GM18867 (cell line): ENCODE measurements around the gene HIP1.
"Not testable (repeated sequence)": the region's sequence is repeated elsewhere in the genome, so short reads cannot be mapped to it uniquely, and the experiment has no call there.

ENCODE experiments used
- ATAC-seq: cut with Tn5 transposase; IDR thresholded peaks from one replicate; pipeline ENCODE4 v1.9.1; 2021; ENCODE audit warnings: mild to moderate bottlenecking, moderate library complexity; ENCODE audit not compliant: unreplicated experiment

HIP1 gene

GRCh38 chr7:75534727-75535307, 203.9 kb downstream of the HIP1 start:
- peak; percentile 77 for ATAC-seq

GRCh38 chr7:75533926-75534325, 204.8 kb downstream of the HIP1 start:
- ATAC-seq, result no peak

GRCh38 chr7:75532639-75533038, 206.1 kb downstream of the HIP1 start:
- ATAC-seq, result no peak

DNA sequence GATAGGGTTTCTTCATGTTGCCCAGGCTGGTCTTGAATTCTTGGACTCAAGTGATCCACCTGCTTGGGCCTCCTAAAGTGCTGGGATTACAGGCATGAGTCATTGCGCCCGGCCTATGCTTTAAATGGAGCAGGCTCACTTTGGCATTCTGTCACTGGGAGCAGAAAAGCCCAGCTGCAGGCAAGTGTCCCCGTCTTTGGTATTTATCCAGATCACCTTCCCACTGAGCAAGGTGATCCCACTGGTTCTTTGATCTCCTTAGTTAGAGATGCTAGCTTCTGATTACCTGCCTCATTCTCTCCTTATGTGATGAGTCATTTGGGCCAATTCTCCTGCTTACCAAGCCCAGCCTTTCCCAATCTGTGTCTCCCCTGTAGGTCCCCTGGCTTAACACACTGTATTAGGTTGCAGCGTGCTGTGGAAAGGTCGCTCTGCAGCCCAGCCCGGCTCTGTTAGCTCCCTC, 207.4 kb downstream of the HIP1 start:
- no peak for ATAC-seq

- ATAC-seq, result not testable (repeated sequence)
These were observed 211.5 kb downstream of the HIP1 start for GRCh38 chr7:75527224-75527722.

DNA sequence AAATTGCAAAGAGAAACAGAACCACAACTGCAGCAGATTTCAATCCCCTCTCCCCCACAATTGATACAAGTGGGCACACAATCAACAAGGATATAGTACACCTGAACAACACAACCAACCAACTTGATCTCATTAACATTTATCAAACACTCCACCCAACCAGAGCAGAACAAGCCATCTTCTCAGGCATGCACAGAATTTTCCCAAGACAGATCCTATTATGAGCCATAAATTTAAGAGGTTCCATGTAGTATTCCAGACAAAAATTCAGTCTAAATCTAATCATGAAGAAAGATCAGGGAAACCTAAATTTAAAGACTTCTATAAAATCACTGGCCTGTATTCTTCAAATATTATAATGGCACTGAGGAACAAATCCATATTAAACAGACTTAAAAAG, 217.0 kb downstream of the HIP1 start:
- not testable (repeated sequence) for ATAC-seq

DNA sequence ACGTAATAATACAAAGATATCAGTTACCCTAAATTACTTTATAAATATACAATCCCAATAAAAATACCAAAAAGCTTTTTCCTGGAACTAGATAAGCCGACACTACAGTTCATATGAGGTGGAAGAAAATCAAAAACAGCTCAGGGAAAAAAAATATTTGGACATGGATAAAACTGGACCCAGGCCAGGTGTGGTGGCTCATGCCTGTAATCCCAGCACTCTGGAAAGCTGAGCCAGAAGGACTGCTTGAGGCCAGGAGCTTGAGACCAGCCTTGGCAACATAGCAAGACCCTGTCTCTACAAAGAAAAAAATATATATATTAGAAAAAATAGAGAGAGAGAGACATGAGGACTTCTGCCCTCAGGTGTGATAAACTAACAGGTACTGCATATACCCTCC, 219.9 kb downstream of the HIP1 start:
- ATAC-seq, result not testable (repeated sequence)

- not testable (repeated sequence) for ATAC-seq
These were observed 229.7 kb downstream of the HIP1 start for GRCh38 chr7:75509033-75509432.

- not testable (repeated sequence) for ATAC-seq
These were observed 246.7 kb downstream of the HIP1 start, which contains the start of gene SPDYE5 for GRCh38 chr7:75492020-75492419. Gene SPDYE5, plus strand, starts transcription at chr7:75492320. Its CDS starts 1,728 bp downstream, at chr7:75494048.

GRCh38 chr7:75485979-75486643, 252.6 kb downstream of the HIP1 start, which contains the start of gene POM121C:
Gene POM121C, minus strand, starts transcription at chr7:75486299. Its CDS starts 44,803 bp downstream, at chr7:75441496.
- peak; percentile 96 for ATAC-seq

- not testable (repeated sequence) for ATAC-seq
These were observed 253.3 kb downstream of the HIP1 start for GRCh38 chr7:75485355-75485978.
